ENCODE data around the gene VGLL1. TPM values are rescaled to one million over a fixed set of nuclear protein-coding genes. Genes with fewer than 3 reads are reported as not detected.

VGLL1 gene
- total and polyA plus RNA-seq, 5 donors, result not detected

DNA sequence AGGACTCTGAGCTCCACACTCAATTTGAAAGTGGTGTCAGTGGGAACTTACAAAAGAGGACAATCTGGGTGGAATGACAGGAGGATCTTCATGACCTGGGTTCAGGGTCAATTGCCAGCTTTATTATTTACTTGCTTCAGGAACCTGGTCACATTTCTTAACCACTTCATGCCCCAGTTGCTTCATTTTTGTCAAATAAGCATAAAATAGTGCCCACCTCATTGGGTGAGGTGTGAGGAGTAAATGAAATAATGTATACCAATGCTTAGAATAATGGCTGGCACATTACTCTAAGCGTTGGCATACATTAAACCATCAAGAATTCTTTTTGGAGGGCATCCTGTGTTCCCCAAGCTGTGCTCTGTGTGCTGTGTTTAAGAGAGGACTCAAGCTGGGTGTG lies 19.4 kb downstream of the VGLL1 start:
- Histone ChIP-seq H3K4me1 (ENCODE audit: control insufficient read depth, insufficient read depth, low read length) (no peaks in the 10 kb centered on the region), H3K27me3 (ENCODE audit: control insufficient read depth, insufficient read depth) (no peaks in the 10 kb centered on the region), H3K4me3 (ENCODE audit: low read length) (no peak overlapping the region), H3K27ac (ENCODE audit: low read length) (no peak overlapping the region), H3K9me3 (ENCODE audit: control insufficient read depth, low read length) (no peaks in the 10 kb centered on the region)
- ATAC-seq (no peak), DNase-seq (no peak)
- intact Hi-C loops (cut with DNase I), result no loop called here
- 94% methylated on average over 1 of the region's 1 CpG for WGBS

DNA sequence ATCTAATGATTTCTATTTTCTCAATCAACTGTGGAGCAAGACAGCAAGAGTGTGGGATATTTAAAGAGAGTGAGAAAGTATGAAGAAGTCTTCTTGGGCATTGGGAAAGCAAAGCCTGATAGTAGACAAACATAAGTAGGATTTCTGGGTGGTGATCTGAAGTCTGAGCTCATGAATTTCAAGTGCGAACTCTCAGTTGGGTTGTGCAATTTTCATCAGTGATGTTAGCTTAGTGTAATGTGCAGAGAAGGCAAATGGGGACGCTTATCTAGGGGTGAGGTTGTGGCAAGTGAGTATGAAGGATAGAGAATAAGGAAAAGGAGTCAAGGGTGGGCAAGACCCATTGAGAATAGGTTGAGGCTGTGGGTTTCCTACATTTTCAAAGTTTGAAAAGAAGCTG lies 23.7 kb downstream of the VGLL1 start:
- H3K27me3 ChIP-seq (ENCODE audit: control insufficient read depth, insufficient read depth), result no peaks in the 10 kb centered on the region
- ATAC-seq (peak in 1 of 2 donors; percentile 21), DNase-seq (no peak)
- no peaks in the 10 kb centered on the region for H3K9me3 ChIP-seq (ENCODE audit: control insufficient read depth, low read length)
- no peak overlapping the region for H3K4me3 ChIP-seq (ENCODE audit: low read length)
- intact Hi-C loops (cut with DNase I), result no loop called here
- H3K27ac ChIP-seq (ENCODE audit: low read length), result no peak overlapping the region
- WGBS, result 75% methylated on average over 2 of the region's 2 CpGs
- H3K4me1 ChIP-seq (ENCODE audit: control insufficient read depth, insufficient read depth, low read length), result no peaks in the 10 kb centered on the region

DNA sequence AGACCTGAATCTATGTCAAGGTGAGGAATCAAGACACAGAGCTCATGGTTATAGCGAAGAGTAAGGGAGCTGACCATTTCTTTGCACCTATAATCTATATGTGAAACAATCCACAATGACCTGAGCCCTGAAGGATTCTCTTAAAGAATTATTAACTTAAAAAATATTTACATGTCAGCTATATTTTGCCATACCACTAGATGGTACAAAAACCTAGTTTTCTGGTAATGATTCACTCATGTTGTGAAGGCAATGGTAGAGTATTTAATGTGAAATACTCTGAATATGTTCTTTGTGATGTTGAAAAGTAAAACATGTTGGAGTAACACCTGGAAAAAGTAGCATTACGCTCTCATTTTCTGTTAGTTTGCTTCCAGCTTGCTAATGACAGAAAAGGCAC lies 40.0 kb downstream of the VGLL1 start:
- no peak overlapping the region for H3K27ac ChIP-seq (ENCODE audit: low read length)
- ATAC-seq (no peak), DNase-seq (no peak)
- H3K4me3 ChIP-seq (ENCODE audit: low read length), result no peak overlapping the region
- intact Hi-C loops (cut with DNase I), result no loop called here
- H3K27me3 ChIP-seq (ENCODE audit: control insufficient read depth, insufficient read depth), result no peaks in the 10 kb centered on the region
- WGBS, result 85% methylated on average over 2 of the region's 2 CpGs
- no peaks in the 10 kb centered on the region for H3K9me3 ChIP-seq (ENCODE audit: control insufficient read depth, low read length)
- no peaks in the 10 kb centered on the region for H3K4me1 ChIP-seq (ENCODE audit: control insufficient read depth, insufficient read depth, low read length)

DNA sequence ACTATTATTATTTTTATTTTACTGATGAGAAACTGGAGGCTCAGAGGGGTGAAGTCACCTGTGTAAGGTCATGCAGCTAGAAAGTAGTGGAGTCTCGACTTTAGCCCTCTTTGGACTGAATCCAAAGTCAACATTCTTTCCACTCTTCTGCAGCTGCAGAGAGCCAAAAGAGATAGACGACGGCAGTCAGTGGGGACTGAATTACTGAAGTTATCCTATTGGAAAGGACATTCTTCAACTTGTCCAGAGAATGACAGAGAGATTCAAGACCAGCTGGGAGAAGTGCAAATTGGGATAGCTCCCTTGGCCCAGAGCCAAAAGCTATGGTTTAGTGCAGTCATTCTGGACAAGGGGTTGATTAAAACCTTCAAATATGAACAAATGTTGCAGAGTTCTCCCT lies 42.5 kb downstream of the VGLL1 start:
- no peak overlapping the region for H3K27ac ChIP-seq (ENCODE audit: low read length)
- no peaks in the 10 kb centered on the region for H3K27me3 ChIP-seq (ENCODE audit: control insufficient read depth, insufficient read depth)
- no peak for DNase-seq
- no peaks in the 10 kb centered on the region for H3K9me3 ChIP-seq (ENCODE audit: control insufficient read depth, low read length)
- peak in 1 of 2 donors; percentile 53 for ATAC-seq
- 9% methylated on average over 3 of the region's 3 CpGs for WGBS
- H3K4me3 ChIP-seq (ENCODE audit: low read length), result no peak overlapping the region
- intact Hi-C loops (cut with DNase I), result no loop called here
- no peaks in the 10 kb centered on the region for H3K4me1 ChIP-seq (ENCODE audit: control insufficient read depth, insufficient read depth, low read length)

DNA sequence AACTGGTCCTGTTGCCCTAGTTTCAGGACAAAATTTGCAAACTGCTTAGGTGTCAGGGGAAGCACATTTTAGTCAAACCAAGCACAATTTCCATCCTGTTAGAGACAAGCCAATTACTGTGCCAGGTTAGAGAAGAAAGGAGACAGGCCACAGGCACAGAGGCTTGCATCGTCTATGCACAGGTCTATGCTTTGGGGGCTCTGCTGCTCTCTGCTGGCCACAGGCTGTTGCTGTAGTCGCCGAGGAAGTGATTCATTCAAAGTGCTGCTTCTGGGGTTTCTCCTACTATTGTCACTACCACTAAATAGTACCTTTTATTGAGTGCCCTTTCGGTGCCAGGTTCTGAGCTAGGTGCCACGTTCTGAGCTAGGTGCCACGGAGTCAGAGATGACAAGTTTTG lies 45.5 kb downstream of the VGLL1 start:
- no peaks in the 10 kb centered on the region for H3K9me3 ChIP-seq (ENCODE audit: control insufficient read depth, low read length)
- no peak overlapping the region for H3K4me3 ChIP-seq (ENCODE audit: low read length)
- intact Hi-C loops (cut with DNase I), result no loop called here
- 3% methylated on average over 6 of the region's 6 CpGs for WGBS
- DNase-seq, result peak; percentile 59 to 82 (median 78)
- ATAC-seq, result peak; percentile 82 to 89
- H3K27me3 ChIP-seq (ENCODE audit: control insufficient read depth, insufficient read depth), result no peaks in the 10 kb centered on the region
- no peaks in the 10 kb centered on the region for H3K4me1 ChIP-seq (ENCODE audit: control insufficient read depth, insufficient read depth, low read length)
- H3K27ac ChIP-seq (ENCODE audit: low read length), result no peak overlapping the region

DNA sequence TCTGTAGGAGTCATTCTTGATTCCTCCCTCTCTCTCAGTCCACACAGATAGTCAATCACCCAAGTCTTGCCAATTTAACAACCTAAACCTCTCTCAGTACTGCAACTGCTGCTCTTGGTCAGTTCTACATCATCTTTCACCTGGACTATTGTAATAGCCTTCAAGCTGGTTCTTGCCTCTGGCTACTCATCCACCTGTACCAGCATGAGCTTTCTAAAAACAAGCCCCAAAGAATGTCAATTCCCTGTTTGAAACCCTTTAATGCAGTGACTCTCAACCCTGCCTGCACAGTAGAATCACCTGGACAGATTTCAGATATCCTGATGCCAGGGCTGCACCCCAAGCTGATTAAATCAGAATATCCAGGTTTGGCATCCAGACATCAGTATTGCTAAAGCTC lies 48.3 kb downstream of the VGLL1 start:
- Histone ChIP-seq H3K9me3 (ENCODE audit: control insufficient read depth, low read length) (no peaks in the 10 kb centered on the region), H3K4me1 (ENCODE audit: control insufficient read depth, insufficient read depth, low read length) (no peaks in the 10 kb centered on the region), H3K27me3 (ENCODE audit: control insufficient read depth, insufficient read depth) (no peaks in the 10 kb centered on the region), H3K27ac (ENCODE audit: low read length) (no peak overlapping the region), H3K4me3 (ENCODE audit: low read length) (no peak overlapping the region)
- intact Hi-C loops (cut with DNase I), result no loop called here
- no peak for DNase-seq
- ATAC-seq, result no peak

DNA sequence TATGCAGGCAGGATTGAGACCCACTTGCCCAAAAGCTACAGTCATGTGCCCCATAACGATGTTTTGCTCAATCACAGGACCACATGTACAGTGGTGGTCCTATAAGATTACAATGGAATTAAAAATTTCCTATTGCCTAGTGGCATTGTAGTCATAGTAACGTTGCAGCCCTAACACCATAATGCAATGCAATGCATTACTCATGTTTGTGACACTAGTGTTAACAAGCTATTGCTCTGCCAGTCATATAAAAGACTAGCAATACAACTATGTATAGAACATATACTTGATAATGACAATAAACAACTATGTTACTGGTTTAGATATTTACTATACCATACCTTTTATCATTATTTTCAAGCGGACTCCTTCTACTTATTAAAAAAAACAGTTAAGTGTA lies 50.6 kb downstream of the VGLL1 start:
- H3K27ac ChIP-seq (ENCODE audit: low read length), result no peak overlapping the region
- no peak for ATAC-seq
- no peaks in the 10 kb centered on the region for H3K27me3 ChIP-seq (ENCODE audit: control insufficient read depth, insufficient read depth)
- WGBS, result 87% methylated on average over 3 of the region's 3 CpGs
- H3K4me3 ChIP-seq (ENCODE audit: low read length), result no peak overlapping the region
- H3K4me1 ChIP-seq (ENCODE audit: control insufficient read depth, insufficient read depth, low read length), result no peaks in the 10 kb centered on the region
- H3K9me3 ChIP-seq (ENCODE audit: control insufficient read depth, low read length), result no peaks in the 10 kb centered on the region
- DNase-seq, result no peak
- intact Hi-C loops (cut with DNase I), result no loop called here

DNA sequence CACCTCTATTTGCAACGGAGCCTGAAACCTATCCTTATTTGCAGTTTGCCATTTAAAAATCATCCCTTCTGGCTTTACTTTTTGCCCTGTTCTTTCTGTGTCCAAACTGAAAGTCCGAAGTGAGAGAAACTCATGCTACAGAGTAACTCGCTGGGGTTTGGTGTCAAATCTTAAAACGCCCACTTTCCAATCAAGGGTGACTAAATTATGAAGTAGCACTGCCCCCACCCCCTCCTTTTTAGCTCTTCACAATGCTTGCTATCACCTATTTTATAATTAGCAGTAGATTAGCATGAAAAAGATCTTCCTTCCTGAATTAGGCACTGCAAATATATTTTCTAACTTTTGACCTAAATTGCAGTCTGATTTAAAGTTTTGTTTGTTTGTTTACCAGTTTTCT lies 52.5 kb downstream of the VGLL1 start:
- WGBS, result 57% methylated on average over 4 of the region's 4 CpGs

DNA sequence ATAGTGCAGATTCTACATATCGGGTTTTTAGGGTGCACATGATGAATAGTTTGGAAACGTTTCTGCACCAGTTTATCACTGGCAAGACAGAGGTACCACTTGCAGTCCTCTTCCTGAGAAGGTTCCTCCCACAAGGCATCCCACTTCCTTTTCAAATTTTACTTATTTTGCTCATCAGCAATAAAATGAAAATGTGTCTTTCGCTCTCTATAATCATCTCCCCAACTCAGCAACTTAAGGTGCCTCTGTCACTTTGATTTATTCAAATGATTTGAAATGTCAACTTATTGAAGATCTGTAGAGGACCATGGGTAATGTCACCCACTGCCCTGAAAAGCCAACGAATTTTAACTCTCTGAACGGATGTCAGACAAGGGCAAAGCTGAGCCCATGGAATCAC lies 53.2 kb downstream of the VGLL1 start:
- H3K9me3 ChIP-seq (ENCODE audit: control insufficient read depth, low read length), result no peaks in the 10 kb centered on the region
- H3K4me1 ChIP-seq (ENCODE audit: control insufficient read depth, insufficient read depth, low read length), result no peaks in the 10 kb centered on the region
- ATAC-seq (no peak), DNase-seq (no peak)
- WGBS, result 65% methylated on average over 5 of the region's 5 CpGs
- H3K4me3 ChIP-seq (ENCODE audit: low read length), result no peak overlapping the region
- no peaks in the 10 kb centered on the region for H3K27me3 ChIP-seq (ENCODE audit: control insufficient read depth, insufficient read depth)
- intact Hi-C loops (cut with DNase I), result no loop called here
- H3K27ac ChIP-seq (ENCODE audit: low read length), result no peak overlapping the region

More for the DNA sequence above, 52.5 kb downstream of the VGLL1 start:
- DNase-seq (no peak), ATAC-seq (no peak)
- intact Hi-C loops (cut with DNase I), result no loop called here
- H3K27ac ChIP-seq (ENCODE audit: low read length), result no peak overlapping the region
- no peaks in the 10 kb centered on the region for H3K9me3 ChIP-seq (ENCODE audit: control insufficient read depth, low read length)
- H3K4me3 ChIP-seq (ENCODE audit: low read length), result no peak overlapping the region
- H3K27me3 ChIP-seq (ENCODE audit: control insufficient read depth, insufficient read depth), result no peaks in the 10 kb centered on the region
- no peaks in the 10 kb centered on the region for H3K4me1 ChIP-seq (ENCODE audit: control insufficient read depth, insufficient read depth, low read length)

DNA sequence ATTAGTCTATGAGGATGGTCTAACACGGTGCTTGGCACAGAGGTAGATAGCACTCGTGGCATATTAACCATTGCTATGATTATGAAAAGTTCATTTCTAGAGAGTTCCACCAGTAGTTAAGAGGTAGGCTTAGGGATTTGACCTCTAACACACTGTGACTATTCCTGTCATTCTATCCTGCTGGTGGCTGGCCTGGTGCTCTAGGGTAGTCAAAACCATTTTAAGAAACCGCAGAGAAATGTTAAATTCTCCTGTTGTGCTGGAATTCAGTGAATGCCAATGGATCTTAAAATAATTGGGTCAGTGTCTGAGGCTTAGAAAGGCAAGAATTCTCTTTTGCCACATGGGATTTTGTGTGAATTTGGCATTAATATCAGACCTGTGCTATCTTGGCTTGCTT lies 53.9 kb downstream of the VGLL1 start:
- H3K9me3 ChIP-seq (ENCODE audit: control insufficient read depth, low read length), result no peaks in the 10 kb centered on the region
- no peak overlapping the region for H3K27ac ChIP-seq (ENCODE audit: low read length)
- 82% methylated on average over 3 of the region's 3 CpGs for WGBS
- no peaks in the 10 kb centered on the region for H3K4me1 ChIP-seq (ENCODE audit: control insufficient read depth, insufficient read depth, low read length)
- intact Hi-C loops (cut with DNase I), result no loop called here
- H3K4me3 ChIP-seq (ENCODE audit: low read length), result no peak overlapping the region
- ATAC-seq (no peak), DNase-seq (no peak)
- H3K27me3 ChIP-seq (ENCODE audit: control insufficient read depth, insufficient read depth), result no peaks in the 10 kb centered on the region

DNA sequence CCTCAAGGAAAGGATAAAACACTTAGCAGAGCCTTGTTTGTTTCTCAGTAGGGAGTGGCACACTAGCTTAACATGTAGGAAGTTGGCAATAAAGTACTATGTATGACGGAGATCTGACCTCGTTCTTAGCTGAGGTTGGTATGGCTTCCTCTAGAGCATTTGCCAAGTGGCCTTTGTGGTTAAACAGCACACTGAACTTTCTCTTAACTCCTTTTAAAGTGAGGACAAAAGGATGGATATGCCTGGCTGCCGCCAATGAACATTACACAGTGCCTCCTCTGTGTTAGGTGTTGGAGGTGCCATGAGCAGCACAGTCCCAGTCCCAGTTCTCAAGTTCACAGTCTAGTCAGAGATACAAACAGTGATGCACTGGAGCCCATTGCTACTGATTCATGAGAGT lies 54.4 kb downstream of the VGLL1 start:
- intact Hi-C loops (cut with DNase I), result no loop called here
- DNase-seq (no peak), ATAC-seq (no peak)
- Histone ChIP-seq H3K4me1 (ENCODE audit: control insufficient read depth, insufficient read depth, low read length) (no peaks in the 10 kb centered on the region), H3K4me3 (ENCODE audit: low read length) (no peak overlapping the region), H3K27ac (ENCODE audit: low read length) (no peak overlapping the region), H3K9me3 (ENCODE audit: control insufficient read depth, low read length) (no peaks in the 10 kb centered on the region), H3K27me3 (ENCODE audit: control insufficient read depth, insufficient read depth) (no peaks in the 10 kb centered on the region)
- 58% methylated on average over 3 of the region's 3 CpGs for WGBS

DNA sequence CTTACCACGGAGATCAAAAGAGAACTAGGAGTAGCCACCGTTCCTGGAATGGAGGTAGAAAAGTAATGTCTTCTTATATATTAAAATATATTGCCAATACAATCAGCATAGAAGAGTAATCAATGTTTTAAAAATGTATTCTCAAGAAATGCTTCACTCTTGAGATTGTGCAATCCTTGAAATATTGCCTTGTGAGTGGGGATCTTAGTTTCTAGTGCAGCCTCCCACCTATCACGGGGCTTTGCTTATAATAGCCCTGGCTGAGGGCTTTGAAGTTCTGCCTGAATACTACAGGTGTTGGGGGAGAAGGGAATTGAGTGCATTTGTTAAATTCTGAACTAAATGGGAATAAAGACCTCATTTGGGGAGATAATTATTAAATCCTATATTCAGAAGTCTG lies 55.5 kb downstream of the VGLL1 start:
- Histone ChIP-seq H3K27me3 (ENCODE audit: control insufficient read depth, insufficient read depth) (no peaks in the 10 kb centered on the region), H3K4me3 (ENCODE audit: low read length) (no peak overlapping the region), H3K9me3 (ENCODE audit: control insufficient read depth, low read length) (no peaks in the 10 kb centered on the region), H3K4me1 (ENCODE audit: control insufficient read depth, insufficient read depth, low read length) (no peaks in the 10 kb centered on the region), H3K27ac (ENCODE audit: low read length) (no peak overlapping the region)
- DNase-seq, result no peak
- ATAC-seq, result no peak
- intact Hi-C loops (cut with DNase I), result no loop called here
- WGBS, result 82% methylated on average over 3 of the region's 3 CpGs

Data from right cardiac atrium (tissue), 5 donors.